Lower leg skin (tissue), 4 donors: ENCODE results near the gene CAMKK2. TPM values are rescaled to one million over a fixed set of nuclear protein-coding genes. Genes with fewer than 3 reads are reported as not detected.

Source experiments
- DNase-seq, 2 donors: peaks; one replicate each; pipeline ENCODE4 v3.0.0-alpha.2; 2019; ENCODE audit warnings: low spot score in 2 of 2
- H3K4me3 ChIP-seq: fragments of 200-600 bp; sonication (generic); 2 replicates; pipeline ENCODE4 v1.5.1; 2017; ENCODE audit warnings: mild to moderate bottlenecking, low read depth; ENCODE audit not compliant: poor library complexity, severe bottlenecking
- CTCF ChIP-seq, 3 donors: fragments of 450-650 bp; IDR thresholded peaks; one replicate each; pipeline ENCODE4 v1.5.1; 2016; ENCODE audit warnings: antibody characterized with exemption in 3 of 3, mild to moderate bottlenecking in 3 of 3, moderate library complexity in 2 of 3
- POLR2A ChIP-seq, 2 donors: fragments of 450-650 bp; IDR thresholded peaks; one replicate each; pipeline ENCODE4 v1.6.1; 2016 to 2017; ENCODE audit warnings: antibody characterized with exemption in 2 of 2, mild to moderate bottlenecking in 1 of 2, moderate library complexity in 1 of 2
- WGBS, 2 donors: methylation state at CpG; one replicate each; pipeline ENCODE4 v1.1.5; 2018; 5-methylcytosine and 5-hydroxymethylcytosine counted together
- intact Hi-C: fragments of 100-400 bp; cut with DNase I; formaldehyde crosslinking; loops from one replicate; pipeline ENCODE4 v1.15.0; 2023; ENCODE audit warnings: low total_unique reads
- total RNA-seq, 4 donors: library from RNA; depleted of rRNA; stranded (reverse); fragments of >200 nt; gene quantifications; one replicate each; pipeline ENCODE4 v1.1.0, GENCODE V29; 2016

Gene CAMKK2
- total RNA-seq, 4 donors from 2014 or later, result 18.2 to 31.4 (median 21.5) TPM

DNA sequence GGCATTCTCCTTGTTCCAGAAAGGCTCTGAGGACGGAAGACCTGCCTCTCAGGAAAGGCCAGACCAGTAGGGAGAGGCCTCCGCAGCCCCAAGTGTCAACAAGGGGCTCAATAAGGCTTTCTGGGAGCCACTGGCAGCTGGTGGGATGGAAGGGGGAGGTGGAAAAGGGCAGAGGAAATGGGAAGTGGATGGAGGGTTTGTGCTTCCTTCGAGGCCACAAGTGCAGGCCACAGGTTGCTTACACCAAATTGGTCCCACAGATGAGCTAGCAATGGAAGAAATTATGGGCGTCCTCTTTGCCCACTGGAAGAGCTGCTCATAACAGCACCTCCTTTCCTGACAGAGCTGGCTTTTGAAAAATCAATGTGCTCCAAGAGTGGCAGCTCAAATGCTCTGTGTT is 58.4 kb downstream of the CAMKK2 start:
- no peak for TF ChIP-seq CTCF (IDR thresholded peaks at IDR 0.05)
- no peak for TF ChIP-seq POLR2A (IDR thresholded peaks at IDR 0.05)
- no peak for DNase-seq
- no peak overlapping the region for H3K4me3 ChIP-seq
- 84 to 87% methylated on average over 4 of the region's 4 CpGs for WGBS, 2 donors
- intact Hi-C loops, result no loop called here

GRCh38 chr12:121237415-121237814 is 59.1 kb downstream of the CAMKK2 start:
- WGBS, 2 donors, result 77 to 86% methylated on average over 8 of the region's 8 CpGs
- DNase-seq, result no peak
- intact Hi-C loops, result no loop called here
- no peak for TF ChIP-seq POLR2A (IDR thresholded peaks at IDR 0.05)
- TF ChIP-seq CTCF (IDR thresholded peaks at IDR 0.05), result no peak
- H3K4me3 ChIP-seq, result no peak overlapping the region

DNA sequence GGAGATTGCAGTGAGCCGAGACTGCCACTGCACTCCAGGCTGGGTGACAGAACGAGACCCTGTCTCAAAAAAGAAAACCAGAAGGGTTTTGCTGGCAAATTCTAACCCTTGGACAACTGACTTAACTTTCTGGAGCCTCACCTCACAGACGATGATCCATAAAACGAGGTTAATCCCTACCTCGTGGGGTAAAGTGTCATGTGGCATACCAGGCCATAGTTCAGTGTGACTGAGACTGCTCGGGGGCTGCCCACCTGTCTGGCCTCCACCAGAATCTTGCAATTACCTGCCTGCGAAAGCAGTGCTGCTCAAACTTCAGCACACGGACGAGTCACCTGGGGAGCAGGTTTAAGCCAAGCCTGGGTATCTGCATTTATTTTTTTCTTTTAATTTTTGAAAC is 59.7 kb downstream of the CAMKK2 start:
- TF ChIP-seq POLR2A (IDR thresholded peaks at IDR 0.05), result no peak
- TF ChIP-seq CTCF (IDR thresholded peaks at IDR 0.05), result no peak
- DNase-seq, result no peak
- intact Hi-C loops, result no loop called here
- WGBS, 2 donors, result 88 to 91% methylated on average over 9 of the region's 9 CpGs
- H3K4me3 ChIP-seq, result no peak overlapping the region

DNA sequence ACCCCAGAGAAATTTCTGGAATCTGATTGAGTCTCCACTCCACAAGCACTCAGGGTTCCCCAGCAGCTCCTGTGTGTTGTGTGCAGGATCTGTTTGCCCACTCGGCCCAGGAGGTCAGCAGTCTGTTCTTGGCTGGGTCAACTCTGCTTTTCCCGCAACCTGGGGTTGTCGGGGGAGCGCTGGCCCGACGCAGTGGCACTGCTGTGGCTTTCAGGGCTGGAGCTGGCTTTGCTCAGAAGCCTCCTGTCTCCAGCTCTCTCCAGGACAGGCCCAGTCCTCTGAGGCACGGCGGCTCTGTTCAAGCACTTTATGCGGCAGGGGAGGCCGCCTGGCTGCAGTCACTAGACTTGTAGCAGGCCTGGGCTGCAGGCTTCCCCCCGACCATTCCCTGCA is 62.9 kb downstream of the CAMKK2 start:
- intact Hi-C loops, result no loop called here
- TF ChIP-seq POLR2A (IDR thresholded peaks at IDR 0.05) (no peak), CTCF (IDR thresholded peaks at IDR 0.05) (no peak)
- 84 to 88% methylated on average over 11 of the region's 11 CpGs for WGBS, 2 donors
- no peak for DNase-seq
- no peak overlapping the region for H3K4me3 ChIP-seq

DNA sequence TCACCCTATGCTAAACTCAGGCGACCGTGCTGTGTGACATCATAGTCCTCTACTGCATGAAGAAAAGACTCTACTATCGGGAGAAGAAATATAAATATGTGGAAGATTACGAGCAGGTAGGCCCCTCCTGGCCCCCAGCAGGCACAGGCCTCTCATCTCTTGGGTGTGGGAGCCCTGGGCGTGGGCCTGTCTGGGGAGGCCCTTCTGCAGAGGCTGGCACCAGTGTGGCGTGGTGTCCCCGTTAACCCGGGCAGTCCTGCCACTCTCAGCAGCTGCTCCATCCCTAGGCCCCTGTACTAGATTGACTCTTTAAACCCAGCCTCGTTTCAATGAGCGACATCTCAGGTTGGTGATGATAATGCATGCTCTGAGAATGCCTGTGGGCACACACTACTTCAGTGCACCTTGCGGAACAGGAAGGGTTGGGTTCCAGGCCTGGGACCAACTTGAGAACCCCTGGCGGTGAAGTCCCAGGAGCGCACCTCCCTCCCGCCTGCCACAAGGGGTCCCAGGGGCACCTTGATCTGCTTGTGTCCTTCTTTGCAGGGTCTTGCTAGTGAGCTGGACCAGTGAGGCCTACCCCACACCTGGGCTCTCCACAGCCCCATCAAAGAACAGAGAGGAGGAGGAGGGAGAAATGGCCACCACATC is 63.4 kb downstream of the CAMKK2 start:
- no peak overlapping the region for H3K4me3 ChIP-seq
- DNase-seq, result no peak
- intact Hi-C loops, result no loop called here
- WGBS, 2 donors, result 76 to 85% methylated on average over 14 of the region's 14 CpGs
- TF ChIP-seq POLR2A (IDR thresholded peaks at IDR 0.05) (no peak), CTCF (IDR thresholded peaks at IDR 0.05) (no peak)

GRCh38 chr12:121232163-121232562 is 64.3 kb downstream of the CAMKK2 start:
- H3K4me3 ChIP-seq, result no peak overlapping the region
- WGBS, 2 donors, result 78 to 92% methylated on average over 16 of the region's 16 CpGs
- intact Hi-C loops, result no loop called here
- DNase-seq, result no peak
- TF ChIP-seq POLR2A (IDR thresholded peaks at IDR 0.05) (no peak), CTCF (IDR thresholded peaks at IDR 0.05) (no peak)
